Stimulated activated CD8-positive, alpha-beta memory T cell treated with anti-CD3 and anti-CD28 coated beads, Interleukin-15, amount 100 ng/mL, for 48 hours (primary cell): ENCODE measurements around the gene IST1.

Experiments
- DNase-seq, 2 donors: peaks; one replicate each; pipeline ENCODE4 v3.0.0-alpha.2; 2020; ENCODE audit warnings: low read depth in 2 of 2

The IST1 gene

GRCh38 chr16:71963125-71963875 is 68.0 kb downstream of the IST1 start:
- DNase-seq = no peak

GRCh38 chr16:71965223-71965622 is 69.9 kb downstream of the IST1 start:
- DNase-seq = no peak

DNA sequence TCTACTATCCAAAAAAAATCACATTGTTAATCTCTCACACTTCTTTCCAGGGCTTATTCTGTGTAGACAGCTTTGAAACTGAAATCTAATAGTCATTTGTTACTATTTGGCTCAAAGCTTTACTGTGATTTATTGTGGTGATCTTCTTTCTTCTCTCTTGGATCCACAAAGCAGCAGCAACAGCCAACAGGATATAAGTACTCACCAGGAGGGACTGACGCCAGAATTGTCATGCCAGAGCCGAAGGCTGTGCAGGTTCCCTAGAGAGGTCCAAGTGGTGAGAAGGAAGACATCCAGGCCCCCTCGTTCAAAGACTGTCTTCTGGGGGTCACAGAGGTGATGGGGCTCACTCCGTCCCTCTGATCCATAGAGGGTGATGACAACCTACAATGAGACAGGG is 71.6 kb downstream of the IST1 start:
- no peak for DNase-seq

DNA sequence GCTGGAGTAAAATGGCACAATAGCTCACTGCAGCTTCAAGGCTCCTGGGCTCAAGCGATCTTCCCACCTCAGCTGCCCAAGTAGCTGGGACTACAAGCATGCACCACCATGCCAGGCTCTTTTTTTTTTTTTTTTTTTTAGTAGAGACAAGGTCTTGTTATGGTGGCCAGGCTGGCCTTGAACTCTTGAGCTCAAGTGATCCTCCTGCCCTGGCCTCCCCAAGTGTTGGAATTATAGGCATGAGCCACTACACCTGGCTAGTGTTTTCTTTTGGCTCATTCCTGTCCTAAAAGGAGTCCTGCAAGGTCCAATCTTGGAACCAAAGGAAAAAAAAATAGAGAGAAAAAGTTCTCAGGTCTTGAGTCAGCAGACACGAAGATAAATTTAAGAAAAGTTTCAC is 74.0 kb downstream of the IST1 start:
- DNase-seq = no peak

GRCh38 chr16:71971571-71971970 is 76.2 kb downstream of the IST1 start:
- no peak for DNase-seq

- DNase-seq = no peak
Measured at GRCh38 chr16:71972356-71972755, 77.0 kb downstream of the IST1 start.

DNA sequence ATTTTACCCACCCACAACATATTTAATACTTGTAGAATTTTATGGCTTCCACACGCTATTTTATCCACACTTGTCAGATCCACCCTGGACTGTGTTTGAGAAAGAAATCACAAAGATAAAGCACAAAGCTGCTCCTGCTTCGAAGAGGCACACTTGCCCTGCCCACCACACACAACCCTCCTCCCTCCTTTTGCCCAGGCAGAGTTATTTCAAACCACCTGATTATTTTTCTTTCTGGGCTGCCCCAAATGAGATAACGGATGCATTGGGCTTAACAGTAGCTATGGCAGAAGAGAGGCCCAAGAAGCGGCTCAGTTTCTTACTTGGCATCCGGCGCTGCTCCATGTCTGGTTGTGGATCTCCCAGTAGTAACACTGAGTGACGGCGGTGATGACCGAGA is 77.7 kb downstream of the IST1 start:
- no peak for DNase-seq

DNA sequence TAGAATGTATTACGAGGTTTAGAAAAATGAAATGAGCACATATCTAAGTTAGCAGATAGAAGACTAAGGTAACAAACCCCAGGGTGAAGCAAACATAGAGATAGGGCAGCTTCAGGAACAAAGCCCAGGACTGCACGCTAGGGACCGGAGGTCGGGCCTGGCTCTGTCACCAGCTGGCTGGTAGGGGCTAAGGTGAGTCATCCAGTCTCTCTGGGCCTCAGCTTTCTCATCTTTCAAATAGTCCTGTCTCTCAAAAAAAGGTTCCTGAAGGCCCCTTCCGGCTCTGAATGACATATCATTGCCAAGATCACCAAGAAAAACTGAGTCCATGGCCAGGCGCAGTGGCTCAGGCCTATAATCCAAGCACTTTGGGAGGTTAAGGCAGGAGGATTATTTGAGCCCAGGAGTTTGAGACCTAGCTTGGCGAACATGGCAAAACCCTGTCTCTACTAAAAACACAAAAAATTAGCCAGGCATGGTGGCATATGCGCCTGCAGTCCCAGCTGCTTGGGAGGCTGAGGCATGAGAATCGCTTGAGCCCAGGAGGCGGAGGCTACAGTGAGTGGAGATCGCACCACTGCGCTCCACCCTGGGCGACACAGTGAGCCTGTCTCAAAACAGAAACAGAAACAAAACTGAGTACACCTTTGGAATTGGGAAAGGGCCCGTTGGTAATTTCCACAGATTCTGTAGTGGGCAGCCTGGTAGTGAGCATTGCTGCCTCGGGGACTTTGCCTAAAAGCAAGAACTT is 78.9 kb downstream of the IST1 start:
- no peak for DNase-seq
